GM23338 (cell line): ENCODE data around the gene TYROBP. TPM values are rescaled to one million over a fixed set of nuclear protein-coding genes. Genes with fewer than 3 reads are reported as not detected.

Experiments used
- ATAC-seq: fragments of 200-7000 bp; cut with Tn5 transposase; 3 replicates; pipeline ENCODE4 v1.9.1; 2020
- DNase-seq: peaks from one replicate; pipeline ENCODE4 v3.0.0-alpha.2; 2015; ENCODE audit warnings: low spot score
- H2AFZ ChIP-seq: fragments of 200-600 bp; sonication (generic); 2 replicates; pipeline ENCODE4 v1.8.0; 2016; ENCODE audit warnings: antibody characterized with exemption, mild to moderate bottlenecking, moderate library complexity
- H3F3A ChIP-seq: fragments of 200-600 bp; sonication (generic); replicated peaks from 2 replicates; pipeline ENCODE4 v1.8.0; 2017; ENCODE audit warnings: antibody characterized with exemption, mixed run types, low read depth
- H3K27ac ChIP-seq: fragments of 200-600 bp; sonication (generic); 2 replicates; pipeline ENCODE4 v1.6.1; 2016; ENCODE audit warnings: low read depth
- H3K27me3 ChIP-seq: fragments of 200-600 bp; sonication (generic); 2 replicates; pipeline ENCODE4 v1.8.0; 2016; ENCODE audit warnings: mild to moderate bottlenecking, mixed run types, moderate library complexity; ENCODE audit not compliant: insufficient read depth
- H3K36me3 ChIP-seq: fragments of 200-600 bp; sonication (generic); 2 replicates; pipeline ENCODE4 v1.8.0; 2016; ENCODE audit warnings: mild to moderate bottlenecking; ENCODE audit not compliant: insufficient read depth
- H3K4me1 ChIP-seq: fragments of 200-600 bp; sonication (generic); 2 replicates; pipeline ENCODE4 v1.8.0; 2016; ENCODE audit warnings: mild to moderate bottlenecking, moderate library complexity; ENCODE audit not compliant: insufficient read depth
- H3K4me2 ChIP-seq: fragments of 200-600 bp; sonication (generic); 2 replicates; pipeline ENCODE4 v1.7.1; 2017; ENCODE audit warnings: mixed run types
- H3K4me3 ChIP-seq: fragments of 200-600 bp; sonication (generic); 2 replicates; pipeline ENCODE4 v1.6.1; 2016; ENCODE audit warnings: mixed run types
- H3K79me2 ChIP-seq: fragments of 200-600 bp; sonication (generic); replicated peaks from 2 replicates; pipeline ENCODE4 v1.8.0; 2017; ENCODE audit warnings: mild to moderate bottlenecking; ENCODE audit not compliant: insufficient read depth
- H3K9me2 ChIP-seq: fragments of 200-600 bp; sonication (generic); 2 replicates; pipeline ENCODE4 v1.8.0; 2017; ENCODE audit not compliant: insufficient read depth
- H4K20me1 ChIP-seq: fragments of 200-600 bp; sonication (generic); replicated peaks from 2 replicates; pipeline ENCODE4 v1.8.0; 2017; ENCODE audit warnings: mild to moderate bottlenecking; ENCODE audit not compliant: insufficient read depth
- H3K27ac Mint-ChIP-seq: 2 replicates; pipeline ENCODE4 v1.8.0; 2020; ENCODE audit warnings: inconsistent platforms, mild to moderate bottlenecking, moderate library complexity, mixed read lengths
- H3K27me3 Mint-ChIP-seq: 3 replicates; pipeline ENCODE4 v1.8.0; 2022; ENCODE audit warnings: low read depth, mild to moderate bottlenecking, moderate library complexity, mixed read lengths, inconsistent platforms; ENCODE audit not compliant: insufficient read depth, poor library complexity
- H3K36me3 Mint-ChIP-seq: 3 replicates; pipeline ENCODE4 v1.8.0; 2021; ENCODE audit warnings: low read depth, mild to moderate bottlenecking, inconsistent platforms, moderate library complexity, mixed read lengths
- H3K4me1 Mint-ChIP-seq: 3 replicates; pipeline ENCODE4 v1.8.0; 2020; ENCODE audit warnings: mild to moderate bottlenecking, inconsistent platforms, mixed read lengths
- H3K4me3 Mint-ChIP-seq: 3 replicates; pipeline ENCODE4 v1.8.0; 2021; ENCODE audit warnings: moderate library complexity, mild to moderate bottlenecking, inconsistent platforms, mixed read lengths
- H3K9me3 Mint-ChIP-seq: 3 replicates; pipeline ENCODE4 v1.8.0; 2020; ENCODE audit warnings: moderate library complexity, mild to moderate bottlenecking, inconsistent platforms, mixed read lengths
- EZH2 ChIP-seq: fragments of 200-600 bp; sonication (generic); IDR thresholded peaks from one replicate; pipeline ENCODE4 v1.8.0; 2017; ENCODE audit warnings: antibody characterized with exemption, mild to moderate bottlenecking, low read depth; ENCODE audit not compliant: unreplicated experiment
- EZH2phosphoT487 ChIP-seq: fragments of 200-600 bp; sonication (generic); IDR thresholded peaks from one replicate; pipeline ENCODE4 v1.8.1; 2018; ENCODE audit warnings: antibody characterized with exemption; ENCODE audit not compliant: unreplicated experiment
- JUNB ChIP-seq: IDR thresholded peaks from one replicate; pipeline ENCODE4 v1.6.1; 2016; ENCODE audit warnings: antibody characterized with exemption; ENCODE audit not compliant: unreplicated experiment
- STAT1 ChIP-seq: IDR thresholded peaks from one replicate; pipeline ENCODE4 v1.6.1; 2016; ENCODE audit warnings: antibody characterized with exemption; ENCODE audit not compliant: unreplicated experiment
- ZNF114 ChIP-seq: fragments of 250-450 bp; sonication (Bioruptor Pico); IDR thresholded peaks from 2 replicates; pipeline ENCODE4 v1.5.0; 2020; ENCODE audit warnings: mild to moderate bottlenecking, moderate library complexity
- polyA plus RNA-seq: library from polyadenylated mRNA; unstranded; fragments of >200 nt; fragmentation: Nextera tagmentation; extraction: Ambion mirVana; gene quantifications from 2 replicates; pipeline ENCODE4 v1.2.1, GENCODE V29; 2016
- total RNA-seq: library from RNA; depleted of rRNA; stranded (reverse); fragments of >200 nt; shearing (Covaris generic); gene quantifications from 2 replicates; pipeline ENCODE4 v1.2.3, GENCODE V29; 2014
- TF ChIP-seq, protein P1 (sequence below): IDR thresholded peaks from one replicate; pipeline ENCODE4 v1.6.1; 2018; ENCODE audit warnings: antibody characterized with exemption; ENCODE audit not compliant: unreplicated experiment
- TF ChIP-seq, protein P2 (sequence below), 2 experiments: fragments of 200-600 bp in 1 of 2; sonication (generic) in 1 of 2; conservative IDR thresholded peaks; 2 replicates each; pipeline versions ENCODE4 v1.5.1 to v1.6.1; 2016 to 2017; ENCODE audit warnings: antibody characterized with exemption in 2 of 2, low read depth in 2 of 2, mild to moderate bottlenecking in 2 of 2, moderate library complexity in 1 of 2
- TF ChIP-seq, protein P3 (sequence below): fragments of 250-450 bp; sonication (Bioruptor Pico); IDR thresholded peaks from 2 replicates; pipeline ENCODE4 v1.5.0; 2020; ENCODE audit warnings: mild to moderate bottlenecking, moderate library complexity

TYROBP gene
- total and polyA plus RNA-seq, 2 experiments from 2014 or later: not detected

DNA sequence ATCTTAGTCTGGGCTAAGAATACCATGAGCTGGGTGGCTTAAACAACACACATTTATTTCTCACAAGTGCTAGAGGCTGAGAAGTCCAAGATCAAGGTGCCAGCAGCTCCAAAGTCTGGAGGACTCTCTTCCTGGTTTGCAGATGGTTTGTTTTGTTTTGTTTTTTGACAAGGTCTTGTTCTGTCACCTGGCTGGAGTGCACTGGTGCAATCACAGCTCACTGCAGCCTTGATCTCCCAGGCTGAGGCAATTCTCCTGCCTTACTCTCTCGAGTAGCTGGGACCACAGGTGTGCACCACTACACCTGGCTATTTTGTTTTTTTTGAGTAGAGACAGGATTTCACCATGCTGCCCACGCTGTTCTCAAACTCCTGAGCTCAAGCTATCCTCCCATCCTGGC, 24.2 kb downstream of the TYROBP start:
- no peaks in the 10 kb centered on the region for H3K79me2 ChIP-seq
- H3K4me3 Mint-ChIP-seq: no peak overlapping the region
- DNase-seq (no peak), ATAC-seq (no peak)
- TF ChIP-seq, protein P1, sequence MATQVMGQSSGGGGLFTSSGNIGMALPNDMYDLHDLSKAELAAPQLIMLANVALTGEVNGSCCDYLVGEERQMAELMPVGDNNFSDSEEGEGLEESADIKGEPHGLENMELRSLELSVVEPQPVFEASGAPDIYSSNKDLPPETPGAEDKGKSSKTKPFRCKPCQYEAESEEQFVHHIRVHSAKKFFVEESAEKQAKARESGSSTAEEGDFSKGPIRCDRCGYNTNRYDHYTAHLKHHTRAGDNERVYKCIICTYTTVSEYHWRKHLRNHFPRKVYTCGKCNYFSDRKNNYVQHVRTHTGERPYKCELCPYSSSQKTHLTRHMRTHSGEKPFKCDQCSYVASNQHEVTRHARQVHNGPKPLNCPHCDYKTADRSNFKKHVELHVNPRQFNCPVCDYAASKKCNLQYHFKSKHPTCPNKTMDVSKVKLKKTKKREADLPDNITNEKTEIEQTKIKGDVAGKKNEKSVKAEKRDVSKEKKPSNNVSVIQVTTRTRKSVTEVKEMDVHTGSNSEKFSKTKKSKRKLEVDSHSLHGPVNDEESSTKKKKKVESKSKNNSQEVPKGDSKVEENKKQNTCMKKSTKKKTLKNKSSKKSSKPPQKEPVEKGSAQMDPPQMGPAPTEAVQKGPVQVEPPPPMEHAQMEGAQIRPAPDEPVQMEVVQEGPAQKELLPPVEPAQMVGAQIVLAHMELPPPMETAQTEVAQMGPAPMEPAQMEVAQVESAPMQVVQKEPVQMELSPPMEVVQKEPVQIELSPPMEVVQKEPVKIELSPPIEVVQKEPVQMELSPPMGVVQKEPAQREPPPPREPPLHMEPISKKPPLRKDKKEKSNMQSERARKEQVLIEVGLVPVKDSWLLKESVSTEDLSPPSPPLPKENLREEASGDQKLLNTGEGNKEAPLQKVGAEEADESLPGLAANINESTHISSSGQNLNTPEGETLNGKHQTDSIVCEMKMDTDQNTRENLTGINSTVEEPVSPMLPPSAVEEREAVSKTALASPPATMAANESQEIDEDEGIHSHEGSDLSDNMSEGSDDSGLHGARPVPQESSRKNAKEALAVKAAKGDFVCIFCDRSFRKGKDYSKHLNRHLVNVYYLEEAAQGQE: no peak
- TF ChIP-seq, protein P2, sequence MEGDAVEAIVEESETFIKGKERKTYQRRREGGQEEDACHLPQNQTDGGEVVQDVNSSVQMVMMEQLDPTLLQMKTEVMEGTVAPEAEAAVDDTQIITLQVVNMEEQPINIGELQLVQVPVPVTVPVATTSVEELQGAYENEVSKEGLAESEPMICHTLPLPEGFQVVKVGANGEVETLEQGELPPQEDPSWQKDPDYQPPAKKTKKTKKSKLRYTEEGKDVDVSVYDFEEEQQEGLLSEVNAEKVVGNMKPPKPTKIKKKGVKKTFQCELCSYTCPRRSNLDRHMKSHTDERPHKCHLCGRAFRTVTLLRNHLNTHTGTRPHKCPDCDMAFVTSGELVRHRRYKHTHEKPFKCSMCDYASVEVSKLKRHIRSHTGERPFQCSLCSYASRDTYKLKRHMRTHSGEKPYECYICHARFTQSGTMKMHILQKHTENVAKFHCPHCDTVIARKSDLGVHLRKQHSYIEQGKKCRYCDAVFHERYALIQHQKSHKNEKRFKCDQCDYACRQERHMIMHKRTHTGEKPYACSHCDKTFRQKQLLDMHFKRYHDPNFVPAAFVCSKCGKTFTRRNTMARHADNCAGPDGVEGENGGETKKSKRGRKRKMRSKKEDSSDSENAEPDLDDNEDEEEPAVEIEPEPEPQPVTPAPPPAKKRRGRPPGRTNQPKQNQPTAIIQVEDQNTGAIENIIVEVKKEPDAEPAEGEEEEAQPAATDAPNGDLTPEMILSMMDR (conservative IDR thresholded peaks at IDR 0.05; ENCODE audit: low read depth in 2 of 2): no peak
- TF ChIP-seq EZH2phosphoT487 (no peak), STAT1 (no peak), JUNB (no peak), EZH2 (no peak), ZNF114 (CRISPR knock-in tag) (no peak)
- TF ChIP-seq, protein P3, sequence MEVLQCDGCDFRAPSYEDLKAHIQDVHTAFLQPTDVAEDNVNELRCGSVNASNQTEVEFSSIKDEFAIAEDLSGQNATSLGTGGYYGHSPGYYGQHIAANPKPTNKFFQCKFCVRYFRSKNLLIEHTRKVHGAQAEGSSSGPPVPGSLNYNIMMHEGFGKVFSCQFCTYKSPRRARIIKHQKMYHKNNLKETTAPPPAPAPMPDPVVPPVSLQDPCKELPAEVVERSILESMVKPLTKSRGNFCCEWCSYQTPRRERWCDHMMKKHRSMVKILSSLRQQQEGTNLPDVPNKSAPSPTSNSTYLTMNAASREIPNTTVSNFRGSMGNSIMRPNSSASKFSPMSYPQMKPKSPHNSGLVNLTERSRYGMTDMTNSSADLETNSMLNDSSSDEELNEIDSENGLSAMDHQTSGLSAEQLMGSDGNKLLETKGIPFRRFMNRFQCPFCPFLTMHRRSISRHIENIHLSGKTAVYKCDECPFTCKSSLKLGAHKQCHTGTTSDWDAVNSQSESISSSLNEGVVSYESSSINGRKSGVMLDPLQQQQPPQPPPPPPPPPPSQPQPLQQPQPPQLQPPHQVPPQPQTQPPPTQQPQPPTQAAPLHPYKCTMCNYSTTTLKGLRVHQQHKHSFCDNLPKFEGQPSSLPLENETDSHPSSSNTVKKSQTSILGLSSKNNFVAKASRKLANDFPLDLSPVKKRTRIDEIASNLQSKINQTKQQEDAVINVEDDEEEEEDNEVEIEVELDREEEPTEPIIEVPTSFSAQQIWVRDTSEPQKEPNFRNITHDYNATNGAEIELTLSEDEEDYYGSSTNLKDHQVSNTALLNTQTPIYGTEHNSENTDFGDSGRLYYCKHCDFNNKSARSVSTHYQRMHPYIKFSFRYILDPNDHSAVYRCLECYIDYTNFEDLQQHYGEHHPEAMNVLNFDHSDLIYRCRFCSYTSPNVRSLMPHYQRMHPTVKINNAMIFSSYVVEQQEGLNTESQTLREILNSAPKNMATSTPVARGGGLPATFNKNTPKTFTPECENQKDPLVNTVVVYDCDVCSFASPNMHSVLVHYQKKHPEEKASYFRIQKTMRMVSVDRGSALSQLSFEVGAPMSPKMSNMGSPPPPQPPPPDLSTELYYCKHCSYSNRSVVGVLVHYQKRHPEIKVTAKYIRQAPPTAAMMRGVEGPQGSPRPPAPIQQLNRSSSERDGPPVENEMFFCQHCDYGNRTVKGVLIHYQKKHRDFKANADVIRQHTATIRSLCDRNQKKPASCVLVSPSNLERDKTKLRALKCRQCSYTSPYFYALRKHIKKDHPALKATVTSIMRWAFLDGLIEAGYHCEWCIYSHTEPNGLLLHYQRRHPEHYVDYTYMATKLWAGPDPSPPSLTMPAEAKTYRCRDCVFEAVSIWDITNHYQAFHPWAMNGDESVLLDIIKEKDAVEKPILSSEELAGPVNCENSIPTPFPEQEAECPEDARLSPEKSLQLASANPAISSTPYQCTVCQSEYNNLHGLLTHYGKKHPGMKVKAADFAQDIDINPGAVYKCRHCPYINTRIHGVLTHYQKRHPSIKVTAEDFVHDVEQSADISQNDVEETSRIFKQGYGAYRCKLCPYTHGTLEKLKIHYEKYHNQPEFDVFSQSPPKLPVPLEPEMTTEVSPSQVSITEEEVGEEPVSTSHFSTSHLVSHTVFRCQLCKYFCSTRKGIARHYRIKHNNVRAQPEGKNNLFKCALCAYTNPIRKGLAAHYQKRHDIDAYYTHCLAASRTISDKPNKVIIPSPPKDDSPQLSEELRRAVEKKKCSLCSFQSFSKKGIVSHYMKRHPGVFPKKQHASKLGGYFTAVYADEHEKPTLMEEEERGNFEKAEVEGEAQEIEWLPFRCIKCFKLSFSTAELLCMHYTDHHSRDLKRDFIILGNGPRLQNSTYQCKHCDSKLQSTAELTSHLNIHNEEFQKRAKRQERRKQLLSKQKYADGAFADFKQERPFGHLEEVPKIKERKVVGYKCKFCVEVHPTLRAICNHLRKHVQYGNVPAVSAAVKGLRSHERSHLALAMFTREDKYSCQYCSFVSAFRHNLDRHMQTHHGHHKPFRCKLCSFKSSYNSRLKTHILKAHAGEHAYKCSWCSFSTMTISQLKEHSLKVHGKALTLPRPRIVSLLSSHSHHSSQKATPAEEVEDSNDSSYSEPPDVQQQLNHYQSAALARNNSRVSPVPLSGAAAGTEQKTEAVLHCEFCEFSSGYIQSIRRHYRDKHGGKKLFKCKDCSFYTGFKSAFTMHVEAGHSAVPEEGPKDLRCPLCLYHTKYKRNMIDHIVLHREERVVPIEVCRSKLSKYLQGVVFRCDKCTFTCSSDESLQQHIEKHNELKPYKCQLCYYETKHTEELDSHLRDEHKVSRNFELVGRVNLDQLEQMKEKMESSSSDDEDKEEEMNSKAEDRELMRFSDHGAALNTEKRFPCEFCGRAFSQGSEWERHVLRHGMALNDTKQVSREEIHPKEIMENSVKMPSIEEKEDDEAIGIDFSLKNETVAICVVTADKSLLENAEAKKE (CRISPR knock-in tag): no peak
- 0 out of 2 replicates have a peak, but pooled peaks cover 3% of the 10 kb centered on the region for H3F3A ChIP-seq
- peaks cover 8% of the 10 kb centered on the region for H3K4me1 Mint-ChIP-seq
- no peaks in the 10 kb centered on the region for H3K9me3 Mint-ChIP-seq
- H4K20me1 ChIP-seq: no peaks in the 10 kb centered on the region; the same call in none of the 2 replicates
- no peak overlapping the region for H3K27ac ChIP-seq
- peaks cover 25% of the 10 kb centered on the region for H3K36me3 Mint-ChIP-seq
- no peak overlapping the region for H3K4me3 ChIP-seq
- H3K4me2 ChIP-seq: no peak overlapping the region
- H3K27me3 Mint-ChIP-seq: peaks cover 17% of the 10 kb centered on the region
- 0 out of 2 replicates have a peak, but pooled peaks cover under 1% of the 10 kb centered on the region for H3K27me3 ChIP-seq
- H2AFZ ChIP-seq: no peak overlapping the region
- no peak overlapping the region for H3K27ac Mint-ChIP-seq
- H3K36me3 ChIP-seq: 0 out of 2 replicates have a peak, but pooled peaks cover 3% of the 10 kb centered on the region
- peaks cover 5% of the 10 kb centered on the region; the same call in 1 of the 2 replicates for H3K4me1 ChIP-seq
- H3K9me2 ChIP-seq: no peaks in the 10 kb centered on the region
